HepG2 (cell line): Measurements from ENCODE around the gene POLR3F. TPM values are rescaled to one million over a fixed set of nuclear protein-coding genes. Genes with fewer than 3 reads are reported as not detected.
A peak's percentile ranks its signal among the peaks of the same experiment; 100 is the strongest.

Source experiments
- ATF7-NPFF ChIP-seq: sonication (generic); formaldehyde crosslinking; IDR thresholded peaks from 2 replicates; pipeline ENCODE4 v1.8.1; 2023; ENCODE audit warnings: mild to moderate bottlenecking, low read depth, missing genetic modification reagents, moderate library complexity
- CREM ChIP-seq, 2 experiments: sonication (generic) in 1 of 2; formaldehyde crosslinking in 1 of 2; IDR thresholded peaks; 2 replicates each; pipeline versions ENCODE4 v1.4.0 to v1.6.1; 2016 to 2020; ENCODE audit warnings: antibody characterized with exemption in 1 of 2, mild to moderate bottlenecking in 1 of 2, missing genetic modification reagents in 1 of 2
- EED ChIP-seq: sonication (generic); formaldehyde crosslinking; IDR thresholded peaks from 2 replicates; pipeline ENCODE4 v1.5.0; 2020; ENCODE audit warnings: mild to moderate bottlenecking, missing genetic modification reagents
- FOXP1 ChIP-seq, 2 experiments: fragments of 450-650 bp in 1 of 2; IDR thresholded peaks; 2 replicates each; pipeline ENCODE4 v1.6.1; 2017 to 2018; ENCODE audit warnings: antibody characterized with exemption in 1 of 2
- HNF4A ChIP-seq: sonication (generic); formaldehyde crosslinking; IDR thresholded peaks from 2 replicates; pipeline ENCODE4 v1.4.0; 2020; ENCODE audit warnings: missing genetic modification reagents
- IRF9 ChIP-seq: sonication (generic); formaldehyde crosslinking; IDR thresholded peaks from 2 replicates; pipeline ENCODE4 v1.8.0; 2022; ENCODE audit warnings: missing genetic modification reagents, mild to moderate bottlenecking, borderline replicate concordance
- KDM1A ChIP-seq: IDR thresholded peaks from 2 replicates; pipeline ENCODE4 v1.6.1; 2016; ENCODE audit warnings: missing compliant biosample characterization
- KDM6A ChIP-seq: IDR thresholded peaks from 2 replicates; pipeline ENCODE4 v1.6.1; 2016; ENCODE audit warnings: low read depth
- MAFF ChIP-seq: IDR thresholded peaks from 2 replicates; pipeline ENCODE4 v1.6.1; 2011; ENCODE audit warnings: low read depth, low read length, improper control_type of control experiment
- MED13 ChIP-seq: sonication (generic); formaldehyde crosslinking; IDR thresholded peaks from 2 replicates; pipeline ENCODE4 v1.5.0; 2020; ENCODE audit warnings: missing genetic modification reagents
- NFKBIZ ChIP-seq: IDR thresholded peaks from 2 replicates; pipeline ENCODE4 v1.6.1; 2018; ENCODE audit warnings: missing genetic modification reagents, missing compliant biosample characterization
- NR1H2 ChIP-seq: sonication (generic); formaldehyde crosslinking; IDR thresholded peaks from 2 replicates; pipeline ENCODE4 v1.8.1; 2022; ENCODE audit warnings: low read depth, missing genetic modification reagents, borderline replicate concordance
- RARA ChIP-seq: IDR thresholded peaks from 2 replicates; pipeline ENCODE4 v1.6.1; 2016; ENCODE audit warnings: missing genetic modification reagents, missing compliant biosample characterization
- SRY ChIP-seq: sonication (generic); formaldehyde crosslinking; IDR thresholded peaks from 2 replicates; pipeline ENCODE4 v1.8.0; 2022; ENCODE audit warnings: mild to moderate bottlenecking, missing genetic modification reagents
- TOE1 ChIP-seq: sonication (generic); formaldehyde crosslinking; IDR thresholded peaks from 2 replicates; pipeline ENCODE4 v1.4.0; 2020; ENCODE audit warnings: mild to moderate bottlenecking, missing genetic modification reagents
- ZBTB34 ChIP-seq: sonication (generic); formaldehyde crosslinking; IDR thresholded peaks from 2 replicates; pipeline ENCODE4 v1.8.0; 2022; ENCODE audit warnings: mild to moderate bottlenecking, missing genetic modification reagents
- ZNF10 ChIP-seq: sonication (generic); formaldehyde crosslinking; IDR thresholded peaks from 2 replicates; pipeline ENCODE4 v1.4.0; 2020; ENCODE audit warnings: mild to moderate bottlenecking, low read depth, missing genetic modification reagents, borderline replicate concordance
- ZNF142 ChIP-seq: sonication (generic); formaldehyde crosslinking; IDR thresholded peaks from 2 replicates; pipeline ENCODE4 v1.4.0; 2020; ENCODE audit warnings: missing genetic modification reagents
- ZNF317 ChIP-seq: sonication (generic); formaldehyde crosslinking; IDR thresholded peaks from 2 replicates; pipeline ENCODE4 v1.5.0; 2020; ENCODE audit warnings: mild to moderate bottlenecking, missing genetic modification reagents
- ZNF34 ChIP-seq: sonication (generic); formaldehyde crosslinking; IDR thresholded peaks from 2 replicates; pipeline ENCODE4 v1.4.0; 2020; ENCODE audit warnings: mild to moderate bottlenecking, missing genetic modification reagents, borderline replicate concordance
- ZNF430 ChIP-seq: sonication (generic); formaldehyde crosslinking; IDR thresholded peaks from 2 replicates; pipeline ENCODE4 v1.9.0; 2021; ENCODE audit warnings: mild to moderate bottlenecking, missing genetic modification reagents
- ZNF713 ChIP-seq: sonication (generic); formaldehyde crosslinking; IDR thresholded peaks from 2 replicates; pipeline ENCODE4 v1.4.0; 2020; ENCODE audit warnings: mild to moderate bottlenecking, missing genetic modification reagents
- polyA plus RNA-seq, 8 experiments: library from polyadenylated mRNA; depleted of rRNA in 3 of 8; stranded (reverse) in 7 of 8; unstranded in 1 of 8; fragments of >200 nt; fragmentation: Illumina TruSeq in 4 of 8; extraction: Trizol in 4 of 8; gene quantifications; 2 replicates each; pipeline versions ENCODE4 v1.2.1 to v1.2.3, GENCODE V29; 2011 to 2016; ENCODE audit warnings: low read depth in 4 of 8, missing spikeins in 1 of 8, mixed read lengths in 1 of 8; ENCODE audit not compliant: insufficient read depth in 1 of 8
- total RNA-seq, 5 experiments: library from RNA; depleted of rRNA; stranded (reverse); fragments of >200 nt; fragmentation: Illumina TruSeq; extraction: Trizol; gene quantifications; 2 replicates each; pipeline ENCODE4 v1.2.3, GENCODE V29; 2016; ENCODE audit warnings: low read depth in 1 of 5

POLR3F gene
- total and polyA plus RNA-seq, 2 of the 13 experiments (the other 11 are each of a cell fraction or from before 2014, with no cell fraction given): 11.7 to 25.5 TPM

GRCh38 chr20:18496740-18497592, 29.8 kb downstream of the POLR3F start, which contains the start of gene RBBP9 (continued):
- peak; percentile 84 for TF ChIP-seq ZBTB34 (CRISPR knock-in tag)
- TF ChIP-seq CREM (IDR thresholded peaks at IDR 0.05): peak; percentile 92
- no peak for TF ChIP-seq CREM (CRISPR knock-in tag; IDR thresholded peaks at IDR 0.05)
- peak; percentile 80; the same call in 1 of the 2 replicates for TF ChIP-seq SRY (CRISPR knock-in tag)
- TF ChIP-seq IRF9 (CRISPR knock-in tag): peak; percentile 96
- no peak for TF ChIP-seq ZNF713
- TF ChIP-seq ZNF34 (CRISPR knock-in tag): no peak
- no peak for TF ChIP-seq KDM1A (CRISPR knock-in tag)
- no peak for TF ChIP-seq ZNF10
- TF ChIP-seq KDM6A (CRISPR knock-in tag): peak; percentile 18; the same call in 1 of the 2 replicates
- TF ChIP-seq NR1H2 (CRISPR knock-in tag): no peak
- TF ChIP-seq NFKBIZ (CRISPR knock-in tag): peak; percentile 70; the same call in 1 of the 2 replicates
- TF ChIP-seq HNF4A: peak; percentile 84
- no peak for TF ChIP-seq MAFF
- peak; percentile 50; the same call in 1 of the 2 replicates for TF ChIP-seq ZNF430 (CRISPR knock-in tag)
- TF ChIP-seq ZNF317 (CRISPR knock-in tag): peak; percentile 88
- TF ChIP-seq FOXP1 (IDR thresholded peaks at IDR 0.05): no peak
- no peak for TF ChIP-seq FOXP1 (CRISPR knock-in tag; IDR thresholded peaks at IDR 0.05)
- no peak for TF ChIP-seq RARA
- peak; percentile 69; the same call in 1 of the 2 replicates for TF ChIP-seq ATF7-NPFF
- TF ChIP-seq EED (CRISPR knock-in tag): no peak
- no peak for TF ChIP-seq TOE1 (CRISPR knock-in tag)
- 0 out of 2 replicates have a peak, but pooled peaks have one; percentile 35 for TF ChIP-seq ZNF142
- 0 out of 2 replicates have a peak, but pooled peaks have one; percentile 45 for TF ChIP-seq MED13 (CRISPR knock-in tag)
